GM12801 (cell line): Measurements from ENCODE around the gene LIMA1.

Experiments used
- TF ChIP-seq, protein P1 (sequence below): IDR thresholded peaks from one replicate; pipeline ENCODE4 v1.5.1; 2011; ENCODE audit warnings: control low read depth; ENCODE audit not compliant: insufficient read length; ENCODE audit errors: extremely low read depth

The LIMA1 gene

DNA sequence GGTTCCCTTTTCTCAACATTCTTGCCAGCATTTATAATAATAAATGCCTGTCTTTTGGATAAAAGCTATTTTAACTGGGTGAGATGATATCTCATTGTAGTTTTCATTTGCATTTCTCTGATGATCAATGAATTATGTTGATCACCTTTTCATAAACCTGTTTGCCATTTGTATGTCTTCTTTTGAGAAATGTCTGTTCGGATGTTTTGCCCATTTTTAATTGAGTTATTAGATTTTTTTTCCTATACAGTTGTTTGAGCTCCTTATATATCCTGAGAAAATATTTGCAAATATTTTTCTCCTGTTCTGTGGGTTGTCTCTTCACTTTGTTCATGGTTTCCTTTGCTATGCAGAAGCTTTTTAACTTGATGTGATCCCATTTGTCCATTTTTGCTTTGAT is 8.1 kb upstream of the LIMA1 start:
- TF ChIP-seq, protein P1, sequence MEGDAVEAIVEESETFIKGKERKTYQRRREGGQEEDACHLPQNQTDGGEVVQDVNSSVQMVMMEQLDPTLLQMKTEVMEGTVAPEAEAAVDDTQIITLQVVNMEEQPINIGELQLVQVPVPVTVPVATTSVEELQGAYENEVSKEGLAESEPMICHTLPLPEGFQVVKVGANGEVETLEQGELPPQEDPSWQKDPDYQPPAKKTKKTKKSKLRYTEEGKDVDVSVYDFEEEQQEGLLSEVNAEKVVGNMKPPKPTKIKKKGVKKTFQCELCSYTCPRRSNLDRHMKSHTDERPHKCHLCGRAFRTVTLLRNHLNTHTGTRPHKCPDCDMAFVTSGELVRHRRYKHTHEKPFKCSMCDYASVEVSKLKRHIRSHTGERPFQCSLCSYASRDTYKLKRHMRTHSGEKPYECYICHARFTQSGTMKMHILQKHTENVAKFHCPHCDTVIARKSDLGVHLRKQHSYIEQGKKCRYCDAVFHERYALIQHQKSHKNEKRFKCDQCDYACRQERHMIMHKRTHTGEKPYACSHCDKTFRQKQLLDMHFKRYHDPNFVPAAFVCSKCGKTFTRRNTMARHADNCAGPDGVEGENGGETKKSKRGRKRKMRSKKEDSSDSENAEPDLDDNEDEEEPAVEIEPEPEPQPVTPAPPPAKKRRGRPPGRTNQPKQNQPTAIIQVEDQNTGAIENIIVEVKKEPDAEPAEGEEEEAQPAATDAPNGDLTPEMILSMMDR: no peak

DNA sequence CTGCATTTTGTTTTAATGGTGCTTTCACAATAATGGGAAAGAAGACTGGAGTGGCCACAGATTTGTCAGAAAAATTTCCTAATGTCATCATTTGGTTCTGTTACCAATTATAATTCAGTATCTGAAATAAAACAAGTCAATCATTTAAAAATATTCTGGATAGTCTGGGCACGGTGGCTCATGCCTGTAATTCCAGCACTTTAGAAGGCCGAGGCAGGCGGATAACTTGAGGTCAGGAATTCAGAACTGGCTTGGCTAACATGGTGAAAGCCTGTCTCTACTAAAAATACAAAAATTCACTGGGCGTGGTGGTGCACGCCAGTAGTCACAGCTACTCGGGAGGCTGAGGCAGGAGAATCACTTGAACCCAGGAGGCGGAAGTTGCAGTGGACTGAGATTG is 4.0 kb upstream of the LIMA1 start:
- TF ChIP-seq, protein P1: no peak

DNA sequence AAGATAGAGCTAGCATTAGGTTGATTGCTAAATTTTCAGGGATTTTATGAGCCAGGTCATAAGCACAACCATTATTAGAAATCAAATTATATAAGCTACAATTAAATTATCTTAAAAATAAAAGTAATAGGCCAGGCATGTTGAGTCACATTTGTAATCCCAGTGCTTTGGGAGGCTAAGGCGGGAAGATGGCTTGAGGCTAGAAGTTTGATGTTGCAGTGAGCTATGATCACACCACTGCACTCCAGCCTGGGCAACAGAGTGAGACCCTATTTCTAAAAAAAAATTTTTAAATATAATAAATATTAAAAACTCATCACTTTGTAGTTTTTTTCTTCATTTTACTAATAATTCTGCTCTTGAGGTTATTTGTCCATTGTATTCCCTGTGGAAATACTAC is 1.9 kb upstream of the LIMA1 start:
- TF ChIP-seq, protein P1: no peak

DNA sequence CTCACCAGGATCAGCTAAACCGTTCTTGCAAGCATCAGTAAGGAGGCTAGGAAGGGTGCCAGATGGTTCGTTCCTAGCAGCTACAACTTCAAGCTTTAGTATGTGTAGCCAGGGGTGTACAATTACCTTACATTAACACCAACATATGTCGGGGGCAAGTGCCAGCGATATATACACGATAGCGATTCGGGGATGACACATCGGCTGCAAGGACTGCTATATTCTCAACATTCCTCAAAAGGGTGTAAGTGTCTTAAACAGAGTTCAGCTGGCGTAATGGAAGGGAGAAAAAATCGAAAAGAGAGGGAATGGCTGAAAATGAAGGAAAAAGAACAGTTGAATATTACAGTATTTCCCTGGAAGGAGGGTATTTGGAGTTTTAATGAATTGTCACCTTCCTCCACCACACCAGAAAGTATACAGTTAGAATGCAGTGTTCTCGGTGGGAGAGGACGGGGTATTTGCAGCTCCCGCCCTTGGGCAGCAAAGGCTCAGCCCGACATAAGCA is 545 bp downstream of the LIMA1 start:
- TF ChIP-seq, protein P1: no peak

DNA sequence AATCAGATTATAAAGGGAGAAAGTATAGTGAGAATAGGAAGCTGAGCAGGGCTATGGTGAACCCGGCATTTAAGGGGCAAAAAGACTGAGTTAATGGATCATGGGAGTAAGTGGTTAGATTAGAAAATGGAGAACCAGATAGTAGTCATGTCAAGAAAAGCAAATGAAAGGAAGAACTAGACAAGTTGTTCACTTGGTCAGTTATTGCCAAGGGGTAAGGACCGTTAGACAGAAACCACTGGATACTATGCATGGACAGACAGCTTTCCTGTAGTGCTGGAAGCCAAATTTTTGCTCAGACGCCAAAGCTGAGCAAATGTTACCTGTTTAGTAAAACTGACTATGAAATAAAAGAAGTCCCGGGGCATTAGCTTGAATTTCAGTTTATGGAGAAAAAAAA is 3.8 kb downstream of the LIMA1 start:
- TF ChIP-seq, protein P1: no peak

DNA sequence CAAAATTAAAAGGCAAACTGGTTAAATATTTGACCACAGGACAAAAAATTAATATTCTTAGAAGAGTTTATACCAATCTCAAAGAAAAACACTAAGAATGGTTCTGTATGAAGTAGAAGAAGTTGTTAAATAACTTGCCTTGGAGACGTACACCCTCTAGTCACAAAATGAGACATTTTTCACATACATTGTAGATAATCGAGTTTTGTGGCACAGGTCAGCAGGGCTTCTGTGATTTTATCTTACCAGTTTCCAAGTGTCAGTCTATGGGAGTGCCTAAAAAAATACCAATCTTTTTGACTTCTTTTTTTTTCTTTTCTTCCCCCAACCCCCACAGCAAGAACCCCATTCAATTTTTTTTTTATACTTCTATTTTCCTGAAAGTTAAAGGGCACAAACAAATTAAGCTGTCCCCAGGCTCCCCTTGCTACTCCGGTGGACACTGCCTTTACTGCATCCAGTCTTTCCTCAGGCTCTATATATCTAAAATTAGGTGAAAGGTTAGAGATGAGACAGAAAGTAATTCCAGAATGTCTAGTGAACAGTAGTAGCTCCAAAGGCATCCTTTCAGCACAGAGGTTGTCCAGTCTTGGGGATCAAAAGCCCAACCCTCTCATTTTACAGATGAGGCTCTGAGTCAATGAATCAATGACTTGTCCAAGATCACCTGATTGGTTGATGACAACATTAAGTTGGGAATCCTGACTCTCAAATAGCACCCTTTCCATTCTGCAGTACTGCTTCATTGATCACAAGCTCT is 6.2 kb downstream of the LIMA1 start:
- TF ChIP-seq, protein P1: no peak

DNA sequence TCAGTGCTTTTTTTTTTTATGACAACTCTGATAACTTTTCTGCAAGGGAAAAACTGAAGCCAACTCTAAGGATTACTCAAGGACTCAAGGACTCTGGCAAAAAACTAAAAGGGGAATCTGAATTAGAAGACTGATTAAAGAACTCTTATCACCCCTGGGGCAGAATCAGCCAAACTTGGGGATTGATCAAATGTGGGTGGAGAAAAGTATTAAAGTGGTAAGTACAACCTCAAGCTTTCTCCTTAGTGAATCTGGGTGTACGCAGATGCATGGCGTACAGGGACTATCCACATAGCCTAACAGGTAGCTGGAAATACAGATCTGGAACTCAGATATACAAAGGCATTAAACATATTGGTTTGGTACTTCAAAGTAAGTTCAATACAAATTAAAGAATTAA is 7.3 kb downstream of the LIMA1 start:
- TF ChIP-seq, protein P1: no peak
